Omental fat pad (tissue), 4 donors: ENCODE measurements around the gene CHST11. TPM values are rescaled to one million over a fixed set of nuclear protein-coding genes. Genes with fewer than 3 reads are reported as not detected.

Experiments used
- ATAC-seq: fragments of 150-250 bp; one replicate; pipeline ENCODE4 v1.9.1; 2016; ENCODE audit warnings: mild to moderate bottlenecking, moderate library complexity; ENCODE audit not compliant: low FRiP score
- DNase-seq: peaks from one replicate; pipeline ENCODE4 v3.0.0-alpha.2; 2019; ENCODE audit warnings: low spot score
- total RNA-seq, 4 donors: library from RNA; depleted of rRNA; stranded (reverse); fragments of >200 nt; gene quantifications; one replicate each; pipeline ENCODE4 v1.1.0, GENCODE V29; 2016
- TF ChIP-seq, protein P1 (sequence below), 3 donors: fragments of 450-650 bp; IDR thresholded peaks; one replicate each; pipeline ENCODE4 v1.5.1; 2016 to 2017; ENCODE audit warnings: antibody characterized with exemption in 3 of 3, mild to moderate bottlenecking in 3 of 3, moderate library complexity in 2 of 3

Gene CHST11
- total RNA-seq, 4 donors from 2014 or later: 12.2 to 58.6 (median 30.1) TPM

DNA sequence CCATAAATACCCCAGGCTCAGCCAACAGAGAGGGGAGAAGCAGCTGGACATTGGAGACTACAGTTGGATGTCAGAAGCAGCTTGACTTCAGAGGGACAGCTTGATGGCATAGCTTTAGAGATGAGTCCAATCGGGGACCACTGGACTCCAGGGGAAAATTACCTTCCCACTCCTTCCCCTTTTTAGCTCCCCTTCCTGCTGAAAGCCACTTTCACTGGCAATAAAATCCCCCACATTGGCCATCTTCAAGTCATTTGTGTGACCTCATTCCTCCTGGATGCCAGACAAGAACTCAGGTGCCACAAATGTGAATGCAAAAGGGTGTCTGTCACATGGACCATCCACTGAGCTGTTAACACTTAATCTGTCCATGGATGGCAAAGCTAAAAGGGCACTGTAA, 184.2 kb downstream of the CHST11 start:
- DNase-seq (no peak), ATAC-seq (no peak)
- TF ChIP-seq, protein P1, sequence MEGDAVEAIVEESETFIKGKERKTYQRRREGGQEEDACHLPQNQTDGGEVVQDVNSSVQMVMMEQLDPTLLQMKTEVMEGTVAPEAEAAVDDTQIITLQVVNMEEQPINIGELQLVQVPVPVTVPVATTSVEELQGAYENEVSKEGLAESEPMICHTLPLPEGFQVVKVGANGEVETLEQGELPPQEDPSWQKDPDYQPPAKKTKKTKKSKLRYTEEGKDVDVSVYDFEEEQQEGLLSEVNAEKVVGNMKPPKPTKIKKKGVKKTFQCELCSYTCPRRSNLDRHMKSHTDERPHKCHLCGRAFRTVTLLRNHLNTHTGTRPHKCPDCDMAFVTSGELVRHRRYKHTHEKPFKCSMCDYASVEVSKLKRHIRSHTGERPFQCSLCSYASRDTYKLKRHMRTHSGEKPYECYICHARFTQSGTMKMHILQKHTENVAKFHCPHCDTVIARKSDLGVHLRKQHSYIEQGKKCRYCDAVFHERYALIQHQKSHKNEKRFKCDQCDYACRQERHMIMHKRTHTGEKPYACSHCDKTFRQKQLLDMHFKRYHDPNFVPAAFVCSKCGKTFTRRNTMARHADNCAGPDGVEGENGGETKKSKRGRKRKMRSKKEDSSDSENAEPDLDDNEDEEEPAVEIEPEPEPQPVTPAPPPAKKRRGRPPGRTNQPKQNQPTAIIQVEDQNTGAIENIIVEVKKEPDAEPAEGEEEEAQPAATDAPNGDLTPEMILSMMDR (IDR thresholded peaks at IDR 0.05): no peak

GRCh38 chr12:104641862-104642261, 185.1 kb downstream of the CHST11 start:
- TF ChIP-seq, protein P1 (IDR thresholded peaks at IDR 0.05): no peak
- DNase-seq (no peak), ATAC-seq (no peak)

- TF ChIP-seq, protein P1 (IDR thresholded peaks at IDR 0.05): no peak
- DNase-seq (no peak), ATAC-seq (no peak)
Observed at GRCh38 chr12:104643093-104643818, 186.5 kb downstream of the CHST11 start.

- DNase-seq (no peak), ATAC-seq (no peak)
- TF ChIP-seq, protein P1 (IDR thresholded peaks at IDR 0.05): no peak
Observed at GRCh38 chr12:104643819-104644669, 187.3 kb downstream of the CHST11 start.

DNA sequence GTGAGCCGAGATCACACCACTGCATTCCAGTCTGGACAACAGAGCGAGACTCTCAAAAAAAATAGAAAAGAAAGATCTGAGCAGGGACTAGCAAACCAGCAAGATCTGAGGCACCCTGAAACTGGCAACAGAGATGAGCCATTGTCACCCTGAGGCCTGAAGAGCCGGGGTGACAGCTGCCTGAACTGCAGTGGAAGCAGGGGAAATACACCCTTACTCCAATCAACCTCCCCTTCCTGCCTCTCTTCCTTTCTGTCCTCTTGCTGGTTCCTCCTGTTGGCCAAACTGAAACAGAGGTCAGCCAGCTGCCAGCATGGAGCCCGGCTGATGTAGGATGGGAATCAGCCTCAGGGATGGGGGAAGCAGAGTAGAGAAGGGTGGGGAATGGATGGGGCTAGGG, 192.0 kb downstream of the CHST11 start:
- TF ChIP-seq, protein P1 (IDR thresholded peaks at IDR 0.05): no peak
- DNase-seq: no peak
- no peak for ATAC-seq

GRCh38 chr12:104649217-104649824, 192.6 kb downstream of the CHST11 start:
- ATAC-seq (no peak), DNase-seq (no peak)
- TF ChIP-seq, protein P1 (IDR thresholded peaks at IDR 0.05): no peak
